OCI-LY3 (cell line): Measurements from ENCODE around the gene TCF20.

Source experiments
- CTCF ChIP-seq: fragments of 200-600, 300-600 bp; sonication (generic); IDR thresholded peaks from 2 replicates; pipeline ENCODE4 v1.5.1; 2014; ENCODE audit warnings: antibody characterized with exemption, low read length, low read depth
- EZH2phosphoT487 ChIP-seq: fragments of 200-600 bp; shearing (Covaris generic); IDR thresholded peaks from 2 replicates; pipeline ENCODE4 v1.6.1; 2018; ENCODE audit warnings: antibody characterized with exemption, mixed run types, low read depth

DNA sequence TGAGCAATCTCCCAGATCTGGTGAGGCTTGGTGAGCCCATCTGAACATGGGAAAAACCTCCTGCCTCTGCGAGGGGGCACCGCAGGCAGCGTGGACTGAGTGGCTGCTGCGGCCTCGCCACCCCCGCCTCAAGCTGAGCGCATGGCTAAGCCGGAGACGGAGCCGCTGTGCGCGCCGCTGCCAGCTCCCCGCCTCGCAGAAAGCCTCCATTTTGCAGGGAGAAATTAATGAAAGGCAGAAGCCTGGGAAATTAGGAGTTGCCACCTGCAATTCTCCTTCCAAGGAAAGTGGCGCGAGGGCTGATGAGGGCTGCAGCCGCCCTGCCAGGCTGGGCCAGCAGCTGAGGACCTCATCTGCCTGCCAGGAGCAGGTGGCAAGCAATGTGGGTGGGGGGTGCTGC lies 35.6 kb upstream of the TCF20 start:
- TF ChIP-seq CTCF (no peak), EZH2phosphoT487 (no peak)
